GM18498 (cell line): ENCODE data around the gene SV2A.
"Not testable (repeated sequence)": the region's sequence is repeated elsewhere in the genome, so short reads cannot be mapped to it uniquely, and the experiment has no call there.

Experiments used
- ATAC-seq: cut with Tn5 transposase; IDR thresholded peaks from one replicate; pipeline ENCODE4 v1.9.1; 2021; ENCODE audit warnings: mild to moderate bottlenecking, moderate library complexity; ENCODE audit not compliant: unreplicated experiment

The SV2A gene

GRCh38 chr1:149887456-149888246 is 30.0 kb downstream of the SV2A start:
- peak; percentile 54 for ATAC-seq

- ATAC-seq, result not testable (repeated sequence)
Observed at GRCh38 chr1:149887196-149887455, 30.5 kb downstream of the SV2A start.

- peak; percentile 61 for ATAC-seq
Observed at GRCh38 chr1:149886396-149887195, 31.0 kb downstream of the SV2A start.

GRCh38 chr1:149886121-149886395 is 31.6 kb downstream of the SV2A start:
- not testable (repeated sequence) for ATAC-seq

GRCh38 chr1:149885339-149886120 is 32.1 kb downstream of the SV2A start:
- ATAC-seq, result no peak

GRCh38 chr1:149884433-149885338 is 33.0 kb downstream of the SV2A start:
- no peak for ATAC-seq

GRCh38 chr1:149883598-149884247 is 33.9 kb downstream of the SV2A start:
- no peak for ATAC-seq

GRCh38 chr1:149881876-149882275 is 35.8 kb downstream of the SV2A start:
- no peak for ATAC-seq

GRCh38 chr1:149879556-149879955 is 38.1 kb downstream of the SV2A start:
- no peak for ATAC-seq

GRCh38 chr1:149877211-149877946 is 40.3 kb downstream of the SV2A start:
- ATAC-seq, result no peak

GRCh38 chr1:149873060-149873459 is 44.6 kb downstream of the SV2A start:
- not testable (repeated sequence) for ATAC-seq

- not testable (repeated sequence) for ATAC-seq
Observed at GRCh38 chr1:149866887-149867286, 50.8 kb downstream of the SV2A start.

GRCh38 chr1:149861497-149862054 is 56.1 kb downstream of the SV2A start:
- peak; percentile 22 for ATAC-seq

- ATAC-seq, result peak; percentile 71
Observed at GRCh38 chr1:149860684-149861496, 56.8 kb downstream of the SV2A start.

- peak; percentile 10 for ATAC-seq
Observed at GRCh38 chr1:149860271-149860670, 57.4 kb downstream of the SV2A start.
